Measurements from ENCODE around the gene RPUSD1. TPM values are rescaled to one million over a fixed set of nuclear protein-coding genes. Genes with fewer than 3 reads are reported as not detected.

The RPUSD1 gene
- total RNA-seq, 3 donors from 2014 or later (not counting 1 experiment from before 2014, with no cell fraction given): 20.8 to 31.7 (median 29.6) TPM

DNA sequence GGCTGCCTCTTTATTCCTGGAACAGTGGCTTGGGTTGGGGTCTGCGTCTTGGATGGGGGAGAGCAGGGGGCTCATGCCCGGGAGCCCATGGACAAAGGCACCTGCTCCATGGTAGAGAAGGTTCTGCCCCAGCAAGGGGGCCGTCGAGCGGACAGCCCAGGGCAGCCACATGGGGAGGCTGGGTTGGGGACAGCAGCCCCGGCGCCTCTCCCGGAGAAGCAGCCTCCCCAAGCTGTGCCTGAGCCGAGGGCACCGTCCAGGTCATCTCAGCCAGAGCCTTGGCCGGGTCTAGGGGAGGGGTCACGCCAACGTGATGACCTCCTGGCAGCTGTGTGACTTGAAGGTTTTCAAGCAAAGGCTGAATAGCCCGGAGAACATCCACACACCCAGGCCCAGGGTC lies 45.2 kb upstream of the RPUSD1 start:
- TF ChIP-seq, protein P1, sequence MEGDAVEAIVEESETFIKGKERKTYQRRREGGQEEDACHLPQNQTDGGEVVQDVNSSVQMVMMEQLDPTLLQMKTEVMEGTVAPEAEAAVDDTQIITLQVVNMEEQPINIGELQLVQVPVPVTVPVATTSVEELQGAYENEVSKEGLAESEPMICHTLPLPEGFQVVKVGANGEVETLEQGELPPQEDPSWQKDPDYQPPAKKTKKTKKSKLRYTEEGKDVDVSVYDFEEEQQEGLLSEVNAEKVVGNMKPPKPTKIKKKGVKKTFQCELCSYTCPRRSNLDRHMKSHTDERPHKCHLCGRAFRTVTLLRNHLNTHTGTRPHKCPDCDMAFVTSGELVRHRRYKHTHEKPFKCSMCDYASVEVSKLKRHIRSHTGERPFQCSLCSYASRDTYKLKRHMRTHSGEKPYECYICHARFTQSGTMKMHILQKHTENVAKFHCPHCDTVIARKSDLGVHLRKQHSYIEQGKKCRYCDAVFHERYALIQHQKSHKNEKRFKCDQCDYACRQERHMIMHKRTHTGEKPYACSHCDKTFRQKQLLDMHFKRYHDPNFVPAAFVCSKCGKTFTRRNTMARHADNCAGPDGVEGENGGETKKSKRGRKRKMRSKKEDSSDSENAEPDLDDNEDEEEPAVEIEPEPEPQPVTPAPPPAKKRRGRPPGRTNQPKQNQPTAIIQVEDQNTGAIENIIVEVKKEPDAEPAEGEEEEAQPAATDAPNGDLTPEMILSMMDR (IDR thresholded peaks at IDR 0.05): no peak
- Histone ChIP-seq H3K9me3 (ENCODE audit: control insufficient read depth, insufficient read depth, low read length) (peaks cover 17% of the 10 kb centered on the region), H3K27me3 (ENCODE audit: control insufficient read depth, insufficient read depth, low read length) (no peaks in the 10 kb centered on the region), H3K27ac (ENCODE audit: low read length) (no peak overlapping the region), H3K4me1 (ENCODE audit: control insufficient read depth, insufficient read depth, low read length) (no peaks in the 10 kb centered on the region), H3K36me3 (ENCODE audit: control insufficient read depth, insufficient read depth, low read length) (no peaks in the 10 kb centered on the region), H3K4me3 (ENCODE audit: low read length) (no peak overlapping the region)
- H3K4me1 Mint-ChIP-seq: no peaks in the 10 kb centered on the region
- intact Hi-C loops (cut with micrococcal nuclease): no loop called here
- no peak for ATAC-seq
- no peak overlapping the region for H3K4me3 Mint-ChIP-seq
- H3K27ac Mint-ChIP-seq: no peak overlapping the region
- H3K36me3 Mint-ChIP-seq: no peaks in the 10 kb centered on the region
- WGBS (ENCODE audit: insufficient coverage): 93% methylated on average over 14 of the region's 14 CpGs
- H3K27me3 Mint-ChIP-seq (ENCODE audit: low read depth in 2 of 2): peaks cover 0 to 9% of the 10 kb centered on the region in 2 donors
- H3K9me3 Mint-ChIP-seq: peaks cover 3 to 5% of the 10 kb centered on the region in 2 donors
- DNase-seq: no peak

- Histone ChIP-seq H3K4me1 (ENCODE audit: control insufficient read depth, insufficient read depth, low read length) (no peaks in the 10 kb centered on the region), H3K27me3 (ENCODE audit: control insufficient read depth, insufficient read depth, low read length) (no peaks in the 10 kb centered on the region), H3K36me3 (ENCODE audit: control insufficient read depth, insufficient read depth, low read length) (no peaks in the 10 kb centered on the region), H3K4me3 (ENCODE audit: low read length) (no peak overlapping the region), H3K9me3 (ENCODE audit: control insufficient read depth, insufficient read depth, low read length) (peaks cover 17% of the 10 kb centered on the region), H3K27ac (ENCODE audit: low read length) (no peak overlapping the region)
- Mint-ChIP-seq H3K9me3 (peaks cover 3 to 5% of the 10 kb centered on the region in 2 donors), H3K27me3 (ENCODE audit: low read depth in 2 of 2) (peaks cover 0 to 9% of the 10 kb centered on the region in 2 donors), H3K36me3 (no peaks in the 10 kb centered on the region), H3K4me3 (no peak overlapping the region), H3K4me1 (no peaks in the 10 kb centered on the region), H3K27ac (no peak overlapping the region)
- TF ChIP-seq, protein P1 (IDR thresholded peaks at IDR 0.05): no peak
- WGBS (ENCODE audit: insufficient coverage): 91% methylated on average over 32 of the region's 35 CpGs
- DNase-seq (no peak), ATAC-seq (no peak)
- intact Hi-C loops (cut with micrococcal nuclease): no loop called here
Measured at GRCh38 chr16:832652-833336, 44.6 kb upstream of the RPUSD1 start.

- no peaks in the 10 kb centered on the region for H3K36me3 Mint-ChIP-seq
- peaks cover 3 to 5% of the 10 kb centered on the region in 2 donors for H3K9me3 Mint-ChIP-seq
- H3K27me3 Mint-ChIP-seq (ENCODE audit: low read depth in 2 of 2): peaks cover 0 to 9% of the 10 kb centered on the region in 2 donors
- DNase-seq (no peak), ATAC-seq (no peak)
- Histone ChIP-seq H3K27ac (ENCODE audit: low read length) (no peak overlapping the region), H3K9me3 (ENCODE audit: control insufficient read depth, insufficient read depth, low read length) (peaks cover 12% of the 10 kb centered on the region), H3K4me1 (ENCODE audit: control insufficient read depth, insufficient read depth, low read length) (no peaks in the 10 kb centered on the region), H3K27me3 (ENCODE audit: control insufficient read depth, insufficient read depth, low read length) (no peaks in the 10 kb centered on the region), H3K4me3 (ENCODE audit: low read length) (no peak overlapping the region), H3K36me3 (ENCODE audit: control insufficient read depth, insufficient read depth, low read length) (no peaks in the 10 kb centered on the region)
- no peaks in the 10 kb centered on the region for H3K4me1 Mint-ChIP-seq
- WGBS (ENCODE audit: insufficient coverage): 76% methylated on average over 24 of the region's 27 CpGs
- intact Hi-C loops (cut with micrococcal nuclease): no loop called here
- no peak overlapping the region for H3K27ac Mint-ChIP-seq
- no peak overlapping the region for H3K4me3 Mint-ChIP-seq
- TF ChIP-seq, protein P1 (IDR thresholded peaks at IDR 0.05): no peak
Measured at GRCh38 chr16:831571-832413, 43.6 kb upstream of the RPUSD1 start.
